Right renal pelvis (tissue), 4 donors: ENCODE results near the gene TANC1. TPM values are rescaled to one million over a fixed set of nuclear protein-coding genes. Genes with fewer than 3 reads are reported as not detected.

Source experiments
- DNase-seq, 4 donors: peaks; one replicate each; pipeline ENCODE4 v3.0.0-alpha.2; 2013; ENCODE audit warnings: low read depth in 4 of 4, low spot score in 3 of 4, missing footprints in 1 of 4
- polyA plus RNA-seq, 4 donors: library from polyadenylated mRNA; unstranded; fragments of 120-200 nt; gene quantifications; one replicate each; pipeline ENCODE4 v1.2.1, GENCODE V29; 2013; ENCODE audit not compliant: insufficient read length in 4 of 4

Gene TANC1
- polyA plus RNA-seq, 4 donors: 43.6 to 58.2 (median 57.7) TPM

GRCh38 chr2:159179696-159180095 is 211.3 kb downstream of the TANC1 start:
- DNase-seq: no peak

DNA sequence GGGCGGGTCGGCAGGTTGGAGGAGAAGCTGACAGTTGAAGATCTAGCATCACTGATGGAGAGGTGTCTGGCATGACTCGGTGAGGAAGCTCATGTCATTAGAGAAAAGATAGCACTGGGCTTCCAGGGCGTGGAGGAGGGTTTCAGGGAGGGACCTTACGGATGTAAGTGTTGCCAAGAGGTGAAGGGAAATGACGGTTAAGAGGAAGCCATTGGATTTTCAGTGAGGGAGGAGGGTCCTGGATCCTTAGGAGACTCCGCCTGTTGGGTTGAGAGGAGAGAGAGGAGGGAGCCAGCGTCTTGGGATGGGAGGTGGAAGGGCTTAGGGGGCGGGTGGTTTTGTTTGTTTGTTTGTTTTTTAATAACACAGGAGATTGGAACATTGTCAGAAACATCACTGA is 214.9 kb downstream of the TANC1 start:
- no peak for DNase-seq

DNA sequence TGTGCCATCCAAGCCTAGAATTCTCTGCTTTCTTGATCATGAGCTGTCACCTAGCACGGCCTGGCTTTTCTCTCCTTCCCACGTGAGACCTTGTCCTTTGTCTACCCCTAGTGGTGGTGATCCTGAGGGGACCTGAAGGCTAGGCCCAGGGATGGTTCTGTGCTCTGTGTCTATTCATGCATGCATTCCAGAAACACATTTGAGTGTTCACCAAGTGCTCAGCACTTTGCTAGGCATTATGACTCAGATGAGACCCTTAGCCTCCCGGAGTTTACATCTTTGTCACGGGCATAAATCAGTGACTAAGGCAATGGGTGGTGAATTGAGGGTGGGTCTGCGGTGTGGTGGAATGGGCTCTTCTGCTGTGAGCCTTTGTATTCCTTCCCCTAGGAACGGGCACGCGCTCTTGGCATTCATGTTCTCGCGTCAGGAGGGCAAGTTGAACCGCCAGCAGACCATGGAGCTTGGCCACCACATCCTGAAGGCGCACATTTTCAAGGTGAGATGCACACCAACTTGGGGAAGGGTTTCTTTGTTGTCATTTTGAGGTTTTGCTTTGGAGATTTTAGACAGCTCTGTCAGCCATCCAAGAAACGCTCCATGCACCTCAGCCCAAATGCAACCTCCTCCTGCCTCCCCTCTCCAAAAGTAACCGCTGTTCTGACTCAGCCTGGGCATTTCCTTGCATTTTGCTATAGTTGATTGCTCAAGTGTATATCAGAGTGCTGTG is 217.1 kb downstream of the TANC1 start:
- DNase-seq: no peak

- DNase-seq: no peak
Observed at GRCh38 chr2:159186462-159186861, 218.0 kb downstream of the TANC1 start.

GRCh38 chr2:159187106-159187505 is 218.7 kb downstream of the TANC1 start:
- no peak for DNase-seq

GRCh38 chr2:159188449-159188848 is 220.0 kb downstream of the TANC1 start:
- no peak for DNase-seq

DNA sequence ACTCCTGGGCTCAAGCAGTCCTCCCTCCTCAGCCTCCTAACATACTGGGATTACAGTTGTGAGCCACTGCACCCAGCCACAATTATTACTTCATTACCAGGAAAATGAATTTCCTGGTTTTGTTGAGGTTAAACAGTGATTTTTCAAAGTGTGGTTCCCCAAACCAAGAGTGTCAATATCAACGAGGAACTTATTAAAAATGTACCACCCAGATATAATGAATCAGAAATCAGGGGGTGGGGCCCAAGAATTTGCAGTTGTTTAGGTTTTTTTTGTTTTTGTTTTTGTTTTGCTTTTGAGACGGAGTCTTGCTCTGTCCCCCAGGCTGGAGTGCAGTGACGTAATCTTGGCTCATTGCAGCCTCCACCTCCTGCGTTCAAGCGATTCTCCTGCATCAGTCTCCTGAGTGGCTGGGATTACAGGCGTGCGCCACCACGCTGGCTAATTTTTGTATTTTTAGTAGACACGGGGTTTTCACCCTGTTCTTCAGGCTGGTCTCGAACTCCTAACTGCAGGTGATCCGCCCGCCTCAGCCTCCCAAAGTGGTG is 224.0 kb downstream of the TANC1 start:
- no peak for DNase-seq

- no peak for DNase-seq
Observed at GRCh38 chr2:159193791-159194190, 225.4 kb downstream of the TANC1 start.

DNA sequence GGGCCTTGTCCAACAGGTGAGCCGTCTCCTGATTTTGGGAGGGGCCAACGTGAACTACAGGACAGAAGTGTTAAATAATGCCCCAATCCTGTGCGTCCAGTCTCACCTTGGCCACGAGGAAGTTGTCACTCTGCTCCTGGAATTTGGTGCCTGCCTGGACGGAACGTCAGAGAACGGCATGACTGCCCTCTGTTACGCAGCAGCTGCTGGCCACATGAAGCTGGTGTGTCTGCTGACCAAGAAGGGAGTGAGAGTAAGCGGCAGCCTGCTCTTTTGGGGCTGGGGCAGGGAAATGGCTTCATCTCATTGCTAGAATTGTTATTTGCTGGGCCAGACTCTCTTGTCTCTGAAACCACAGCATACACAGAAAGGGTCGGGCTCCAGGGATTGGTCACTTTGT is 225.8 kb downstream of the TANC1 start:
- no peak for DNase-seq

- no peak for DNase-seq
Observed at GRCh38 chr2:159195697-159196096, 227.3 kb downstream of the TANC1 start.

GRCh38 chr2:159196393-159196925 is 228.0 kb downstream of the TANC1 start:
- no peak for DNase-seq

DNA sequence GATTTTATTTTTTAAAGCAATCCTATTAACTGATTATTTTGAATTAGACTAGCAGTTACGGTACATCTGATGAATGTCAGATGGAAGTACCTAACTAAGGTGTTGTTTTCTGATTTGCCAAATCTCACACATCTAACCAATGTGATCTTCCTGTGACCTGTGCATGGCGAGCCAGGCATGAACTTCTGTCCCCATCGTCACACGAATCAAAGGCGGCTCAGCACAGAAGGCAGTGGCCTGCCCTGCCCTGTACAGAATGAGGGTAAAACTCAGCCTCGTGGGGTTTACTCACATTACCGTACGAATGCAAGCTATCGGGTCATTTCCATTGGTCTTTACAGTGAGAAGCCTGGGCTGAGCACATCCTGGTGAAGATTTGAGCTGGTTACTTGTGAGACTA is 230.8 kb downstream of the TANC1 start:
- DNase-seq: no peak

DNA sequence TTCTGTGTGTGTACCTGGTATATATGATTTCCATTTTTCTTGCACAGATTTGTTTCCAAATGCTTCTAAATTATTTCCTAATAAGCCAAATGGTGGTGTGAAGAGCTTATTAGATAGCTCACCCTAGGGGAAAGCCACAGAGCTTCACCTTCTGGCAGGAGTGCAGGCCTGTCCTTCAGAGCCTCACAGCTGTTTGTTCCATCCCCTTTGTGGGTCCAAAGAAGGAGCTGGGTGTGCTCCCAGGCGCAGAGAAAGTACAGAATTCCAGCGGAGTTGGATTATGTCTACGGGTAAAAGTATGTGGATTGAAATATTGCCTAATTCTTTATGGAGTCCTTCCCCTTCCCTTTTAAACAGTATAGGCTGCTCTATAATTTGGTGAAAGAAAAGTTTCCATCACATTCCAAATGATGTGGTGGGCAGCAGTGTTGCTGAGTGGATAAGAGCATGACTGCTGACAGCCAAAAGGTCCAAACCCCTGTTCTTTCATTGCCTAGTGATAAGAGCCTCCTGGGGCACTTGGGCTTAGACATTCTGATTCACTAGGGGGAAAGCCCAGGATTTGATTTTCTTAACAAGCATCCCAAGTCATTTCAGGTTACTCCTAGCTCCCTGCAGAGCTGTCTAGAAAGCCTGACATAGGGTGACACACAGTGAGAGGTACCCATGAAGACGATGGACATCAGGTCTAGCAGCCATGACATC is 231.5 kb downstream of the TANC1 start:
- DNase-seq: no peak

DNA sequence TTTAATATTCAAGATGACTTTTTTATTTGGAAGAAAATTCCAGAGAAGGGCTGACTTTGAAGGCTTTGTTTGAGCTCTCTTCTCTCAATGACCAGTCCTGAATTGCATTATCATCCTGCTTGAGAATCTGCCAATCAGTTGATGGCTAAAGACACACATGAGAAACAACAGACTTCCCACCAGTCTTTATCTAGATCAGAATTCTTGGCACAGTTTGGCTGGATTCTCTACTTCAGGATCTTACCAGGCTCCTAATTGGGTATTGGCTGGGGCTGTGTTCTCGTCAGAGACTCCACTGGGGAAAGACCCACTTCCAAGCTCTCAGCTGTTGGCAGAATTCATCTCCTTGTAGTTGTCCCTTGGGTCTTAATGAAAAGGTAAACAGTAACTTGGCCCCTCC is 232.1 kb downstream of the TANC1 start:
- DNase-seq: no peak

DNA sequence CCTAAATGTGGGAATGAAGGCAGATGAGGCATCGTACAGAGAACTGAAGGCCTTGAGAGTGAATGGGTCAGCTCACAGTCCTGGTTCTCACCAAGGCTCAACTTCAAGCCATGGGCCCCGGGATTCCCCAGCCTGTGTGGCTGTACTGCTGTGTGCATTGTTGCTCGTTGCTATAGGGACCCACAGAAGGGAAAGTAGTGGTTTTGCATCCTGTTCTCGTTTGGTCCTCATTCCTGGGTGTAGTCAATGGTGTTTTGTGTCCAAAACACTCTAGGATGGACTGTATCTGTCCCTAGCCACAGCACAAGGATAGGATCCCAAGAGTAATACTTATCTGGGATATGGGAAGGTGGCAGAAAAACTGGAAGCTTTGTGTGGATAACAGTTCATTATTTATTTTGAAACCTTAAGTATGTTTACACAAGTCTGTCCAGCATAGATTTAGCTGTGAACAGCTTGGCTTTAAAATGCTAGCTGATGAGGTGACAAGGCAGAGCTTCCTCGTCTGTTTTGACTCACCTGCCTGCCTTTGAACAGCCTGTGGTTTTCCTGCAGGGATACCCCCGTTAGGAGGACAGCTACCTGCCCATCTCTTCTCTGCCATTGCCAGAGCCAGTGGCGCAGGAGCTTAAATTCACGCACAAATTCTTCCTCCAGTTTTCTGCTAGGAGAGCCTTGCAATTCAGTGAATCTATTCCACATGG is 233.1 kb downstream of the TANC1 start:
- DNase-seq: no peak

DNA sequence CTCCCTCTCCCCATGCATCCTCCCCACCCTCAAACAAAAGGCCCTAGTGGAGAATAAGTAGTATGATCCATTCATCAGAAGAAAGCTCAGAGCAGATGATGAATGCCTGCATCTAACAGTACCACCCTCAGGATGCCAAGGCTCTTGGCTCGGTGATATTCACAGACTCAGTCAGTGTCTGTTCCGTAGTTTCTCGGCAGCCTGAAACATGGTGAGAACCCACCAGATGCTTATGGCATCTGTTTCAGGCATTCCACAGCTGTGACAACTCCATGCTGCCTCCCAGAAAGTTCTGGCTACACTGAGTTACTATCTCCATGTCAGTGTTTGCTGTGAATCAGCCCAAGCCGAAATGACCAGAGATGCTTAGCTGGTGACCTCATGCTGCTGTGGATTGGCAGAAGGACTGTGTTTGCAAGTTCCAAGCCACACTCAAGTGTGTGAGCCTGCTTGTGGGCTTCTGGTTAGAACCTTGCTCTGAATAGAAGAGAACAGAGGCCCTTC is 234.2 kb downstream of the TANC1 start:
- no peak for DNase-seq

GRCh38 chr2:159204381-159205144 is 236.1 kb downstream of the TANC1 start:
- DNase-seq: no peak

GRCh38 chr2:159206736-159207380 is 238.4 kb downstream of the TANC1 start:
- DNase-seq: no peak

- no peak for DNase-seq
Observed at GRCh38 chr2:159208438-159208837, 240.0 kb downstream of the TANC1 start.
